ENCODE results near the gene CNDP2.

DNA sequence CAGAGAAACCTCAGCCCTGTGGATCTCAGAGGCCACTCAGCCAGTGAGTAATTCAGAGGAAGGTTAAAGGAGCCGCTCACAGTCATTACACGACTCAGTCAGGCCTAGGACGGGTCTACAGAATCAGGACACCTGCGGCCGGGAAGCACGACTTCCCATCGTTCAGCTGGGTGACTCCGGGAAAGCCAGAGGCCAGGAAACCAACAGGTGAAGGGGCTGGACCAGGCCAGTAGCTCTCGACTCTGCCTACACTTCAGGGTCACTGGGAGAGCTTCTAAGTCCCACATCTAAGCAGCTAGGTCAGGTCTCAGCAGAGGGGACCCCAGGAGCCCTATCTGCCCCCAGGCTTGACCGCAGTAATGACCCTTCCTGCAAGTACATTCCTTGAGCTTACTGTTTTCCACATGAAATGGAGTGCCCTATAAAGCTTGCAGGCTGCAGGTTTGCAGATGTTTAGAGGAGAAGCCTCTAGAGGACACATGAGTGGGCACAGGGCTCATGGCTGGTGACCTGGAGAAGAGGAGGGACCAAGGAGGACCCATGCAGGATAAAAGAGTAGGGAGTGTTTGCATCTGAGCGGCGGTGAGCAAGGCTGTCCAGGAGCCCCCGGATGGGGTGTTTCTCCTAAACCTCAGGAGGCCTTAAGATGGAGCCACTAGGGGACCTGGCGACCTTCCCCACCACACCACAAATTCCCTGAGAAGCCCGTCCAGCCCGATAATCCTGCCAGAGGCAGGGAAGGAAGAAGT is 48.6 kb upstream of the CNDP2 start:
- TF ChIP-seq POLR2A (IDR thresholded peaks at IDR 0.05) (no peak), POLR2AphosphoS5 (IDR thresholded peaks at IDR 0.05) (no peak), EP300 (IDR thresholded peaks at IDR 0.05) (no peak)
- TF ChIP-seq, protein P1, sequence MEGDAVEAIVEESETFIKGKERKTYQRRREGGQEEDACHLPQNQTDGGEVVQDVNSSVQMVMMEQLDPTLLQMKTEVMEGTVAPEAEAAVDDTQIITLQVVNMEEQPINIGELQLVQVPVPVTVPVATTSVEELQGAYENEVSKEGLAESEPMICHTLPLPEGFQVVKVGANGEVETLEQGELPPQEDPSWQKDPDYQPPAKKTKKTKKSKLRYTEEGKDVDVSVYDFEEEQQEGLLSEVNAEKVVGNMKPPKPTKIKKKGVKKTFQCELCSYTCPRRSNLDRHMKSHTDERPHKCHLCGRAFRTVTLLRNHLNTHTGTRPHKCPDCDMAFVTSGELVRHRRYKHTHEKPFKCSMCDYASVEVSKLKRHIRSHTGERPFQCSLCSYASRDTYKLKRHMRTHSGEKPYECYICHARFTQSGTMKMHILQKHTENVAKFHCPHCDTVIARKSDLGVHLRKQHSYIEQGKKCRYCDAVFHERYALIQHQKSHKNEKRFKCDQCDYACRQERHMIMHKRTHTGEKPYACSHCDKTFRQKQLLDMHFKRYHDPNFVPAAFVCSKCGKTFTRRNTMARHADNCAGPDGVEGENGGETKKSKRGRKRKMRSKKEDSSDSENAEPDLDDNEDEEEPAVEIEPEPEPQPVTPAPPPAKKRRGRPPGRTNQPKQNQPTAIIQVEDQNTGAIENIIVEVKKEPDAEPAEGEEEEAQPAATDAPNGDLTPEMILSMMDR (IDR thresholded peaks at IDR 0.05), result no peak
